ENCODE measurements around the gene TMEM61. TPM values are rescaled to one million over a fixed set of nuclear protein-coding genes. Genes with fewer than 3 reads are reported as not detected.

TMEM61 gene
- total and polyA plus RNA-seq, 2 of the 8 experiments (the other 6 are each of a cell fraction or from before 2014, with no cell fraction given), result 0.54 to 1.4 TPM

DNA sequence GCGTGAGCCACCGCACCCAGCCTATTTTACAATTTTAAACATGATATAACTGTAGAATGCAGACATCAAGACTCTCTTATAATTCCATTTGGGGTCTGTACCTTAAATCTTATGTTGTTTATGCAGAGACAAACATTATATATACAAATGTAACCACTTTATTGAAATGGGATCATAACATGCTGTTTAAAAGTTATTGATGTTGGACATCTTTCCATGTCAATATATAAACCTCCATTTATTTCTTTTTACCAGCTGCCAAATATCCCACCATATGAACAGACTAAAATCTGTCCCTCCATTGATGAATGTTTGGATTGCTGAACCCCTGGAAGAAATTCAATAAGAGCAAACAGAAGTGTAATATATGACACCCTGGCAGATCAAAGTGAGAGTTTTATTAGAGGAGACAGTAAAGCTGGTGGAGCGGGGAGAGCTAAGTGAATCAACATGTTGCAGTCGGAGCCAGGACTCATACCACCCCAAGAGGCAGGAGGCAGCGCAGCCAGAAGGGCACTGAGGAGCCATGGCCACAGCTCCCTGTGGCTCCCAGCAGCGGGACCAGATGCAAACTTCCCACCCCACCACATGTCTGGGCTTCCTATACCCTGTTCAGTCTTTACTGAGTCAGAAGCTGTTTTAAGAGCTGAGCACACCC lies 54.2 kb downstream of the TMEM61 start:
- H3K79me1 ChIP-seq (ENCODE audit: low read depth, low read length), result no peaks in the 10 kb centered on the region
- no peak overlapping the region for H3K4me3 ChIP-seq (ENCODE audit: extremely low read depth in 1 of 4, insufficient read depth in 2 of 4, low read depth in 3 of 4, low read length in 4 of 4)
- no peaks in the 10 kb centered on the region for H3K9me3 ChIP-seq (ENCODE audit: insufficient read depth in 2 of 2, low read depth in 1 of 2, low read length in 1 of 2)
- H3K36me3 ChIP-seq (ENCODE audit: control insufficient read depth in 2 of 4, insufficient read depth in 4 of 4, low read length in 3 of 4), result no peaks in the 10 kb centered on the region
- H2BK20ac ChIP-seq (ENCODE audit: low read length), result no peak overlapping the region
- ChIA-PET POLR2A (ENCODE audit: partially characterized antibody) (no interaction called here), CTCF (ENCODE audit: partially characterized antibody) (interaction anchor here (0.7 to 4.9 kb wide), 11 partner anchors 13 to 90 kb away, joined by 3 to 50 read pairs (median 4); no protein-coding TSS in a partner anchor)
- H4K8ac ChIP-seq (ENCODE audit: extremely low read depth, insufficient read depth, low read length), result no peak overlapping the region
- H3K23ac ChIP-seq (ENCODE audit: insufficient read length), result no peak overlapping the region
- WGBS, 2 experiments (ENCODE audit: extremely low coverage in 1 of 2, insufficient coverage in 1 of 2, insufficient read length in 1 of 2, insufficient replicate concordance in 2 of 2, low coverage in 1 of 2, low lambda C conversion rate in 2 of 2, missing lambda C conversion rate in 1 of 2), result 89% methylated on average over 6 of the region's 6 CpGs; no CpG with 5 or more reads in 1 of the 2 experiments
- H2AFZ ChIP-seq (ENCODE audit: low read length), result no peak overlapping the region
- no peak for FAIRE-seq
- no peak overlapping the region for H2BK120ac ChIP-seq (replicated peaks; ENCODE audit: low read depth, low read length)
- no peak overlapping the region for H3K27ac ChIP-seq (ENCODE audit: low read depth, low read length)
- no peak overlapping the region for H2BK5ac ChIP-seq (ENCODE audit: low read depth, low read length)
- H4K5ac ChIP-seq (ENCODE audit: insufficient read length, low read depth, low read length), result no peak overlapping the region
- peaks cover 0 to 4% (median 3%) of the 10 kb centered on the region in 4 experiments; a peak in 5 of 7 replicates for H3K4me1 ChIP-seq (replicated peaks in 1 of 4; ENCODE audit: control insufficient read depth in 3 of 4, insufficient read depth in 4 of 4, low read length in 3 of 4)
- H3K9ac ChIP-seq (replicated peaks in 1 of 4; ENCODE audit: extremely low read depth in 1 of 4, low read depth in 3 of 4, low read length in 3 of 4), result no peak overlapping the region
- H3K4ac ChIP-seq (replicated peaks; ENCODE audit: insufficient read length, low read depth, low read length), result no peak overlapping the region
- H3K79me2 ChIP-seq (ENCODE audit: control insufficient read depth in 1 of 2, insufficient read depth in 2 of 2, low read length in 2 of 2), result no peaks in the 10 kb centered on the region
- no peak for DNase-seq (ENCODE audit: low read depth in 1 of 2, low spot score in 2 of 2)
- H3K14ac ChIP-seq (ENCODE audit: insufficient read length), result no peak overlapping the region
- H3K4me2 ChIP-seq (ENCODE audit: insufficient read depth in 1 of 2, low read depth in 2 of 2, low read length in 2 of 2), result no peak overlapping the region
- H3K56ac ChIP-seq (replicated peaks; ENCODE audit: insufficient read length, low read depth, low read length), result no peak overlapping the region
- H2BK15ac ChIP-seq (ENCODE audit: low read length), result no peak overlapping the region
- peaks cover 6 to 21% (median 20%) of the 10 kb centered on the region in 4 experiments for H3K27me3 ChIP-seq (replicated peaks in 1 of 4; ENCODE audit: control insufficient read depth in 3 of 4, extremely low read depth in 1 of 4, insufficient read depth in 3 of 4, low read length in 3 of 4)
- H4K20me1 ChIP-seq (replicated peaks in 1 of 2; ENCODE audit: control insufficient read depth in 1 of 2, insufficient read depth in 2 of 2, low read length in 2 of 2), result no peaks in the 10 kb centered on the region
- peaks cover 4% of the 10 kb centered on the region; the same call in 1 of the 2 replicates for H3K23me2 ChIP-seq (ENCODE audit: low read depth, low read length)
- H3K18ac ChIP-seq (ENCODE audit: extremely low read depth, low read length), result no peak overlapping the region
- H2BK12ac ChIP-seq (ENCODE audit: low read depth, low read length), result no peak overlapping the region
- H2AK5ac ChIP-seq (ENCODE audit: low read depth, low read length), result peak overlapping the region; percentile 19; the same call in 1 of the 2 replicates
- no peak overlapping the region for H4K91ac ChIP-seq (replicated peaks; ENCODE audit: insufficient read length, low read length)
- no peak for TF ChIP-seq TAF7 (optimal IDR thresholded peaks at IDR 0.05; ENCODE audit: borderline replicate concordance, low read depth, low read length)
- no peak for TF ChIP-seq PHF8 (conservative IDR thresholded peaks at IDR 0.05; ENCODE audit: low read depth, low read length)
- no peak for TF ChIP-seq NANOG (IDR thresholded peaks at IDR 0.05; ENCODE audit: insufficient read depth, low read depth, low read length, poor library complexity, severe bottlenecking)
- TF ChIP-seq POU5F1 (IDR thresholded peaks at IDR 0.05; ENCODE audit: low read depth, low read length), result no peak

All from H1 (cell line).